HG02938 (cell line): ENCODE results near the gene GADL1.

Experiments used
- ATAC-seq: cut with Tn5 transposase; IDR thresholded peaks from one replicate; pipeline ENCODE4 v1.9.1; 2021; ENCODE audit warnings: mild to moderate bottlenecking, moderate library complexity; ENCODE audit not compliant: unreplicated experiment

GADL1 gene

DNA sequence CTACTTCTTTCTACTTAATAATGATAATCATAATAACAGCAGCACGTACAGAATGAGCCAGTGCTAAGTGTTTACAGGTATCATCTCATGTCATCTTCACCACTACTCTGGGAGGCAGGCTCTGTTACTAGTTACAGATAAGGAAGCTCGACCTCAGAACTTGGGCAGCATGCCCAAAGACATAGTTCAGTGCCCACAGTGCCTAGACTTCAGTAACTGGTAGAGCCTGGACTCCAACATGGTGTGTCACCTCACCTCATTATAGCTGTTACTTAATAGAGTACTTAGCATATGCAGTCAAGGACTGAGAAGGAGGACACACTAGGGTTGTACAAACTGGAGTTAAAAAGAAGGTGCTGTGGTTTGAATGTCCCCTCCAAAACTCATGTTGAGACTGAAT, 7.6 kb downstream of the GADL1 start:
- ATAC-seq: no peak

DNA sequence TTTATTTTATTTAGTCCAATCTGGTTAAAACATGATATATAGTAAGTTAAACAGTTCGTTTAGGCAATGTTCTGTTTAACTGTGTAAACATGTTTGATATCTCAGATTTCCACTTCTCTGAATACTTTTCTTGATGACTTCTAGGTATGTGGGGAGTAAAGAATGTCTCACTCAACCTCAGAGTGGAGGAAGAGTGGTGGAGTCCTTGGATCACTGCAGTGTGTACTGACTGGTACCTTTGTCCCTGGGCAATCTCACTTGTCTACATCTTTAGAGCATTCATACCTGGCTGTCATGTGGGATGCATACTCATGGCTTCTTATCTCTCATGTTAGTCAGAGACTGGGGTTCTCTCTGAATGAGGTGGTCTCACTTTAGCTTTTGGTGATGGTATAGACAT, 15.6 kb downstream of the GADL1 start:
- no peak for ATAC-seq

DNA sequence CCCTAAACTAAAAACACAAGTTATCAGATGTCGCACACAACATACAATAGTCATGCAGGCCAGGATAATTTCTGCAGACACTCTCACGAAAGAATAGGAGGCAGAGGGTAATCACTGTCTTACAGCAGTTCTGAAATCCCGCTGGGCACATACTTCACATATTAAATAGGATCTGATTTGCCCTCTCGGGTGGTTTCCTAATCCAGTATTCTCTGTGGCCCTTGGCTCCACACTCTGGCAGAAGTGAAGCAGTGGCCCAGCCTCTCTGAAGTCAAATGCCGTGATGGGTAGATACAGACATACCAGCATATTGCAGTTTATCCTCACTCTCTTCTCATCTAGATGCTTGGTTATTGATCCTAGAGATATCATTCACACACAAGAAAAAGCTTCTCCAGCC, 19.0 kb downstream of the GADL1 start:
- no peak for ATAC-seq

DNA sequence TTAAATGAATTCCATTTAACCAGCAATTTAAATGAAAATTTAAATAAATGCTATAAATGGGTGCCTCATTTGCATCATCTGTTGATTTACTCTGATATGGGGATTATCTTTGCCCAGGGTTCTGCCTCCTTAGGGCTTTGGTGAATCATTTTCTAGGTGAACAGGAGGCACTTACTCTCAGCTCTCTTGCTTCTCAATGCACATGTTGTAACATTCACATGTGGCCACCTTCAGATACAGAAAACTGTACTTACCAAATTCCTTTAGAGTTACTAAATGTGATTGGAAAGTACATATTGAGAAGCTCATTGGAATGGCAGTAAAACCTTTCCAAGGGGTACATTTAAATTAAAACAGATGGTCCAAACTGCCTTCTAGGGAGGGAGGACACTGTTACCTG, 20.8 kb downstream of the GADL1 start:
- ATAC-seq: no peak

DNA sequence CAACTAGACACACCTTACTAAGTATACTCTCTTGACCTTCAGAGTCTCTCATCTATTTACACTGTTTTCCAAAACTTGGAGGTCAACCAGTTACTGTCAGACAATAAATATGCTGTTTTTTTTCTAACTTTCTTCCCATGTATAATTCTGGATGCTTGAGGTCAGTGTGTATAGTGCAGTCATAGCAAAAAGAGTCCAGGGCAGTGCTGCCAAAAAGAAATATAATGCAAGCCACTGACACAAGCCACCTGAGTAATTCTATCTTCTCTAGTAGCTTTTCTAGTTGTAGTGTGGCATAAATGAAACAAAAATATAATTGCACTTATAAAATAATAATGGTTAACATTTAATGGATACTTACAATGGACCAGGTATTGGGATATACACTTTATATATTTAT, 21.6 kb downstream of the GADL1 start:
- no peak for ATAC-seq

DNA sequence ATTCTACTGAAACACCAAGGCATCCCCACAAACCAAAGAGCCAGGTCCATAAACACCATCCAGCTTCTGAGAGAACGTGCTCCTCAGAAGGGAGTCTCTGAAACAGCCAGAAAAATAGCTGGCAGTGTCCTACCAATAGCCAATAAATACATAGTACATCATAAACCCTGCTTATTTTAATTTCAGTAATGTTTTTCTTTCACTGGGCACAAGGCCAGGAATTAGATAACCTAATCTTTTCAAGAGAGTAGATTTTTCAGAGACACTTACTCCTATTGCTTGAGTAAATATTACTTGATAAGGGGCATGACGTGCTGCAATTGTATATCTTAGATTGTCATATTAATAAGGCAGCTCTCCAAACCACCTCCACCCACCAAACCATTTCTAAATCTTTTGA, 22.7 kb downstream of the GADL1 start:
- no peak for ATAC-seq

DNA sequence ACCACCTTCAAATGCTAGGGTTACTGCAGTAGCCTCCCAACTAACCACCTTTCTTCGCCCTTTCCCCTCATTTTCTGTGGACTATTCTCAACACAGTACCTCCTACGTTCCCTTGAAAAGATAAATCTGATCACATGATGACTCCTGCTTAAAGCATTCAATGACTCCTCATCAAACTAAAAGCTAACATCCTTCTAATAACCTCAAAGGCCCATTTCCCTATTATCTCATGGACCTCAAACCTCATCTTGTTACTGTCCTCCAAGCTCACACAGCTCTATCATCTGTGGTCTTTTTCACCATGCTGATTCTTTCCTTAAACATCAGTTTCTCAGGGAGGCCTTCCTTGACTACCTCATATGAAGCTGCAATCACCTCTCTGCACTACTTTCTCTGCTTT, 29.6 kb downstream of the GADL1 start:
- no peak for ATAC-seq

DNA sequence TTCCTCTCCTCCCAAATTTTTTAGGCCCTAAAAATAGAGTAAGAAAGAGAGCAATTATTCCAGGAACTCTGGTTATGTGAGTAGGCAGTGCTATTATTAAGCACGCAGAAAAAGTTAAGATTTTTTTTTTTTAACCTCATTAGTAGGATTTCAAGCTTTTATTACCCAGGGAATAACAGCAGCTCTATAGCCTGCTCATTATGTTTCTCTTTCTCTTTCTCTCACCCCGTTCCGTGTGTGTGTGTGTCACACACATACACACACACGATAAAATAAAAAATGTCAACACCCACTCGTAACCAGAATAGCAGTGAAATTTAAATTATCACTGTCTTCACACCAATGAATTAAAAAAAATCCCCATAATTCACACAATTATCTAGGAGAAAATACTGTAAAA, 30.3 kb downstream of the GADL1 start:
- no peak for ATAC-seq

DNA sequence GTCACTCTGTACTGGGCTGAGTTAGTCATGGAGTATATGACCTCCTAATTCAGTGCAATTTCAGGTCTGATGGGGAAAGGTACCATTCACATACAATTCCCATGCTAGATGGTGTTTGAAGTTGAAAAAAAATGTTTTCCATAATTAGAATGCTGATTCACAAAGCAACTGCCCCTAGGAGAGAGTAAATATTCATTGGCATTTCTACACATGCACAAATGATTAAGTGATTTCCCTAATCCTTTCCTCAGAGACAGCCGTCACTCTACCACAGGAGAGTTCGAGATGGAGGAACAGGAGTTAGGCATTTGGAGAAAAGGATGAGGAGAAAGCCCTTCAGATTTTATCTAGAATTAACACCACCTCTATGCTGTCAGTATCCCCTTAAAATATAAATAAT, 32.5 kb downstream of the GADL1 start:
- no peak for ATAC-seq

DNA sequence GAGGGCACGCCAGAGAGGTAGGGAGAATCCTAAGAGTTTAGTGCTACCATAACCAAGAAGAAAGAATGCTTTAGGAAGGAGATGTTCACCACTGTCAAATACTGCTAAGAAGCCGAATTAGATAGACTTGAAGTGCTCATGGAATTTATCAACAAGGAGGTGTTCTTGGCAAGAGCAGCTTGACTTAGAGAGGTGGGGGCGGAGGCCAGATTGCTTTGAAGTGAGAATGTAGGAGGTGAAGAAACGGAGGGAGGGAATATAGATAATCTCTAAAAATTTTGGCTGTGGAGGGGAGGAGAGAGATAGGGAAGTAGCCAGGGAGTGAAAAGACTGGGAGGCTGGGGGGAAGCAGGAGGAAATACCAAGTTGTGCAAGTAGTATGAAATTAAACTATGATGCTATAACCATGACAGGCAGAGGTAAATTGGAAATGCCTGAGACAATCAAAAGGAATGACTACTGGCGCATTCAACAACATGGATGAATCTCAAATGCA, 35.5 kb downstream of the GADL1 start:
- no peak for ATAC-seq

DNA sequence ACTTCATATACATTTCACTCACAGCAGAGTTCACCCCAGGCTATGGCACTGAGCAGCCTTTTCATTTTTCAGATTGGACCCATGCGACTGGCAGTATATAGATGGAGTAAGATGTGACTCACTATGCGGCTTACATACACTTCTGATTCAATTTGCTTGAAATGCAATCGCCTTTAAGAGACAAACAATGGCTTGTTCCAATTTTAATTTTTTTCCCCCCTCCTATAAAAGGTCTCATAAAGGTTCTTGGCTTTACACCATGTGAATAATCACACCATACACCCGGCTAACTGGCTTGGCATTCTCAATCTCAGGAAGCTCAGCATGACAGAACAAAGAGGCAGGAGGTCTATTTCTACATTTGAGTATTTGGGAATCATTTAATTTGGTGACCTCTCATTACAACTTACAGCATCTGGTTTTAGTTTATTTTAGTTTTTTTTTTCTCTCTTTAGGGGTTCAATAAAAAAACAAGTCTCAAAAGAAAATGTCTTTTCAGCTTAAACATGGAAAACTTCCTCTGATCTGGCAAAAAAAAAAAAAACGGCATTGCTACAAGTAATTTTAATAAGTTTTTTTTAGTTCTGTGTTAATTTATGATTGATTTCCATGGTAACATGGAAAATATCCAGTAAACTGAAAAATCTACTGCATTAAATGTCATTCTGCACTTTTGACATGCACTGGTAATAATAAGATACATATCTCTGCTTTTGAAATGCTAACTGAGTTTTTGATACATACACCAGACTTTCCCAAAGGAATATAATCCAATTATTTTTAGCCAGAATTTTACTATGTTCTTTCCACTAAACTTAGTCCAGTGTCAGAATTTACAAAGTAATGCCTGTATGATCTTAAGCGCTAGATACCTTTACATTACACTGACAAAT, 38.8 kb downstream of the GADL1 start:
- ATAC-seq: no peak

DNA sequence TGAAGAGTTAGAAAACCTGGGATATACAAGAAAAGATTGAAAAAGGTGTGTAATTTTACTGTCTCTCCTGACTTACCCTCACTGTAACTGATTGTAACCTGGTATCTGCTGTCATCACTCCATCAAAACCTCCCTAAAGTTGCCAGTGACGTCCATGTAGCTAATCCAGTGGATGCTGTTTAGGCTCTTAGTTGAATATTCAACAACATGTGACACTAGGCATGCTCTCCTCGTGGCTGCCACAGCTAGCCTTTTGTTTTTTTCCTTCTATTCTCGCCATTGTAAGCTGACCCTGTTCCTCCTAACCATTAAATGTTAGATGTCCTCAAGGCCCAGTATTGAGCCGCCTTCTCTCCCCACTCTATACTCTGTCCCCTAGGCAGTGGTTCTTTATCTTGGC, 41.6 kb downstream of the GADL1 start:
- ATAC-seq: no peak

DNA sequence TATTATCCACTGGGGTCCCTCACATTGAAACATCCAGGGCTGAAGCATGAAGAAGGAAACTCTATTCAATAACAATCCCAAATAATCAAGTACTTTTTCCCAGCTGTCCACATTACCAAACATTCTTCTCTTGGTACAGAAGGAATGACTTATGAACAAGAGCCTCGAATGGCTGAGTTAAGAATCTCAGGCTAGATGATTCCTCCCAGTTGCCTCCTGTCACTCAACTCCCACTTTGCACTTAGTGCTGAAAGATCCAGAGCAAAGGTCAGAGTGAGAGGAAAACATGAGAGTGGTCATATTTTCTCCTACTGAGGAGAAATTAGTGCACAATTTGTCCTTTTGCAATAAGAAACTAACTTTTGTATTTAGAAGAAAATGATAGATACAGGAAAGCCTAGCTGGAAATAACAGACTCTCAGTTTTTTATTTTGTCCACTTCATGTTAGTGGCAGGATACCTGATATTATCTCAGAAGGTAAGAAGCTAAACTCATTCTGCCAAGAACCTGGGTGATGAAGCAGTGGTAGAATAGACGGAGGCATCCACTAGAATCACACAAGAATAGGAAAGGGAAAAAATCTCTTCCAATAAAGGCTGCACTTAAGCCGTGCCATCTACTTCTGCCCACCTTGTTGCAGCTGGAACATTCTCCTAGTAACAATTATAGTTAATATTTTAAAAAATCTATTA, 46.2 kb downstream of the GADL1 start:
- ATAC-seq: no peak

DNA sequence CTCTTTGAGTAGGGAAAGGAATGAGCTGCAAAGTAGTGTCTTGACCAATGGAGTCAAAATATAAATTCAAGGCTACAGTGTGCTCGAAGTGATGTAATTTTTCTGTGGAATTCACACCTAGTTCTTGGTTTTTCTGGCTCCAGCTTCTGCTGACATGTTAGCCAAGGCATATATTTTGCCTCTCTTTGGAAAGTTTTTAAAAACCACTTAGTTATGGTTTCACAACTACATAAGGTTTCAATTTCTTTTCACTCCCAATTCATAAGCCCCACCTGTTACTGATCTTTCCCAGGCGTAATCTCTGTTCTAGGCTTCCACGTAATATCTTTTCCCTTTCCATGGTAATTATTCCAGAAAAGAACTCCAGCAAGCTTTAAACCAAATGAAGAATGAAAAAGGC, 46.9 kb downstream of the GADL1 start:
- ATAC-seq: no peak

DNA sequence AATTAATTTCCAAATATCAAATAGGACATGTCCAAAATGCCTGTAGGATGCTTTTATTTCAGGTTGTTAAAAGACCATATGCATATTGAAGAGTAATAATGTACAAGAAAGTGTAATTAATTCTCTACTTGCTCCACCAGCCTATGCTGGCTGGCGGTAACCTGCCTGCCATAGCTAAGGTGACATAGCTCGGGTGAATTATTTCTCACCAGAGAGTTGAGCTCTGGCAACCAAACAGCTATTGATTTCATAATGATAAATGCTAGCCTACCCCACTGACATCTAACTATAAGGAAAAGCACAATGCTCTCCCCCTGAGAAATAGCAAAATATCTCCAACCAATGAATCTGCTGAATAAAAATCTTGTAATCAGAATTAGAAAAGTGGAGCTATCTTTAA, 48.9 kb downstream of the GADL1 start:
- ATAC-seq: no peak

DNA sequence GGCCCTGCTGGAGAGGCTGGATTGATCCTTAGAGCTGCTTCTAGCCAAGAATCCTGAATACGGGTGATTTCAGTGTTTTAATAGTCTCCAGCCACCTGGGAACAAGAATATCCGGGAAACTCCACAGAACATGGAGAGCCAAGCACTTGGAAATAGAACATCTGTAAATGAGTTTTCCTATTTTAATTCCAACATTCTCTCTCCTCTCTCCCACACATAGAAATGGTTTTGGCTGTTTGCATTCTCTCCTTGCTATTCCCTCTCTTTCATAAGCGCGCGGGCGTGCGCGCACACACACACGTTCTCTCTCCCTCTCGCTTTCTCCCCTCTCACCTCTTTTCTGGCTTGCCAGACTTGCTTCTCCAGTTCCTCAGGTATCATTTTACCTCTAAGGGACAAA, 50.6 kb downstream of the GADL1 start:
- no peak for ATAC-seq

DNA sequence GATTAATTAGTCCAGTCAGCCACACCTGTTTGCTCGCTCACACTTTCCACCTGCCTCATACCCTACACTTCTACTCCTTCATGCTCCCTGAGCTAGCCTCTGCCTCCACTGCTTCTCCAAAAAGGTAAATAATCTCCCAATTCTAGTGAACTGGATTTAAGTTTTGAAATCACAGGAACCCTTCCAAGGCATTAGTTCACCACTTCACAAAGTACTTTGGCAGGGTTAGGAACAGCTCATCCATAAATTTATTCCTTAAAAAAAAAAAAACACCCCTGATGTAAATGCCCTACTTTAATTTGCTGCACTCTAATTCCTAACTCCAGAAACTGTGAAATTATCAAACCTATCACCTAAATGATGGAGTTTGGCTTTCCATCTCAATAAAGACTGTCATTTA, 58.3 kb downstream of the GADL1 start:
- no peak for ATAC-seq

DNA sequence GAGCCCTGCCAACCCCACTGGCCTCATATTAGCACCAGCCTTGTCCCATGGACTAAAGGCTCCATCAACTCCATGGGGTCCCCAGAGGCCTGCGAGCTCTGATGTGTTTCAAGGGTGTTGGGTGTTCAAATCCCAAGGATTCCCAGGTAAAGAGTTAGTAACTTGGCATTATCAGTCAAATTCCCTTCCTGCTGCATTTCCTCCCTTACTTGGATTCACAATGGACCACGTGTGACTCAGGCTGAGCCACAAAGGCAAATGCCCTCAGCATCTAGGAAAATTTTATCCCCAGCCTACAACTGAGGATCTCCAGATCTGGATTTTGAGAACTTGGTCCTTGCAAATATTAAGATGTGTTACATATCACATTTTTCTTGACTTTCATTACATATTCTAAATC, 58.8 kb downstream of the GADL1 start:
- no peak for ATAC-seq

DNA sequence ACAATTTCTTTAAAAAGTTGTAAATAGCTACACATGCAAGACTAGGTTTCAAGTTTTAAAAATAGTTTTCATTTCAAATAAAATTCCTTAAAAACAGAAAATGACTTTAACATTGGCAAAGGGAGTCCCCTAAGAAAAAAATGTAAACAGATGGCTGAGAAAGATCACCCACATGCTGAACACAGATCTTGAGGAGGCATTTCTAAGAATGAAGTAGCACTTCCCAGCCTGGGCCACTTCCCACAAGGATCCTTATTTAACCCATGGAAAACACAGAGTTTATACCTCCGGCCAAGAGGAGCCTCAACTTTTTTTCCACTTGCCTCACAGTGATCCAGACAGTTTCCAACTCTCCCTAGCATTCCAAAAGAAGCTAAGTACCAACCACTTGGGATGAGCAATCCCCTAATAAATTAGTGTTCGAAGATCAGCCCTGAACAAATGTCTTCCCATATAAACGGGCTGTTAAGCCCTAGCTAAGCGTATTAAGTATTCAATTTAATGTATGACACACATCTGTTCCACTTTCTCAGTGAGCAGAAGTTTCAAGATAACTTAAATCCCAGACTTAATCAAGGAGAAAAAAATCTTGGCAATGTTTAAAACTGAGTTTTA, 61.4 kb downstream of the GADL1 start:
- no peak for ATAC-seq

DNA sequence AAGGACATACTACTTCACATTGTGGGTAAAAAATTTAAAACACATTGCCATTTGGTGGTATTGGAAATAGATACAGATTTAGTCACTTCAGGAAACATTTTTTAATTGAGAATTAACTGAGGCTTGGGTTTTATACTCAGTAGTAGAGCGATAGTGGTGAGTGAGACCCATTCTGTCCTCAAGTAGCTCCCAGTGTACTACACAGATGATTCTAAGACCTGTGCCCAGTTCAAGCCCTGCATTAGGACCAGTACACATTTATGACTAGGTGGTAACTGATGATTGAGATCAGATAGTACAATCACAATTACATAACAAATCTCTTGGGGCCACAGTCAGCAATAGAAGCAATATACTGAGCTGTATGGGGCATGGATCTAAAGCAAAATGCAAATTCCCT, 67.4 kb downstream of the GADL1 start:
- no peak for ATAC-seq

DNA sequence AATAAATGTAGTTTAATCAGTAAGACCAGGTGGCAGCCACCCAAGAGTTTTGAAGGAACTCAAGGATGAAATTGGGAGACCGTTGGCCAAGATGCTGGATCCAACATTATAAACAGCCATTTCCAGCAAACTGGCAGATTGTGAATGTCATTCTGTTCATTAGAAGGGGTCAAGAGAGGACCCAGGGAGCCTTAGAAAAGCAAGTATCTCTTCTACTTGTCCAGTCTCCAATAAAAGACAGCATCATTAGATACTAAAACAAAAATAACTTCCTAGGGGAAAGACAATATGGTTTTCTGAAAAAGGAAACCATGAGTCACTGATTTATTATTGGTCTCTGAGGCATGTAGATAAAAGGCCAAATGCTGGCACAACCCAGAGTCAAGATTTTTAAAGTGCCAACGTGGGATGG, 67.9 kb downstream of the GADL1 start:
- ATAC-seq: no peak
